Hepatocyte (in vitro differentiated cells): ENCODE results near the gene SLC5A1. TPM values are rescaled to one million over a fixed set of nuclear protein-coding genes. Genes with fewer than 3 reads are reported as not detected.

Source experiments
- DNase-seq: peaks from one replicate; pipeline ENCODE4 v3.0.0-alpha.2; 2016; ENCODE audit warnings: low spot score
- H2AFZ ChIP-seq: fragments of 200-600 bp; sonication (generic); 2 replicates; pipeline ENCODE4 v1.6.0; 2016; ENCODE audit warnings: antibody characterized with exemption, mild to moderate bottlenecking
- H3K27ac ChIP-seq: fragments of 200-600 bp; sonication (generic); 2 replicates; pipeline ENCODE4 v1.5.1; 2016; ENCODE audit warnings: mild to moderate bottlenecking
- H3K27me3 ChIP-seq: fragments of 200-600 bp; sonication (generic); 2 replicates; pipeline ENCODE4 v1.6.1; 2016
- H3K36me3 ChIP-seq: fragments of 200-600 bp; sonication (generic); replicated peaks from 2 replicates; pipeline ENCODE4 v1.5.1; 2016; ENCODE audit warnings: low read depth; ENCODE audit not compliant: insufficient read depth
- H3K4me1 ChIP-seq: fragments of 200-600 bp; sonication (generic); 2 replicates; pipeline ENCODE4 v1.5.1; 2016; ENCODE audit warnings: mild to moderate bottlenecking, moderate library complexity; ENCODE audit not compliant: insufficient read depth
- H3K4me2 ChIP-seq: fragments of 200-600 bp; sonication (generic); 2 replicates; pipeline ENCODE4 v1.6.0; 2016
- H3K4me3 ChIP-seq: fragments of 200-600 bp; sonication (generic); 2 replicates; pipeline ENCODE4 v1.5.1; 2016; ENCODE audit warnings: mild to moderate bottlenecking
- H3K79me2 ChIP-seq: fragments of 200-600 bp; sonication (generic); 2 replicates; pipeline ENCODE4 v1.6.0; 2017; ENCODE audit warnings: mild to moderate bottlenecking
- H3K9me2 ChIP-seq: fragments of 200-600 bp; sonication (generic); replicated peaks from 2 replicates; pipeline ENCODE4 v1.6.0; 2017; ENCODE audit warnings: mild to moderate bottlenecking; ENCODE audit not compliant: insufficient read depth
- H3K9me3 ChIP-seq: fragments of 200-600 bp; sonication (generic); 2 replicates; pipeline ENCODE4 v1.5.1; 2016; ENCODE audit warnings: low read depth, mild to moderate bottlenecking
- H4K20me1 ChIP-seq: fragments of 200-600 bp; sonication (generic); 2 replicates; pipeline ENCODE4 v1.6.0; 2016; ENCODE audit warnings: mild to moderate bottlenecking; ENCODE audit not compliant: insufficient read depth, poor library complexity, severe bottlenecking
- CTCF ChIP-seq: fragments of 200-600 bp; sonication (generic); IDR thresholded peaks from 2 replicates; pipeline ENCODE4 v1.5.1; 2016; ENCODE audit warnings: antibody characterized with exemption, mild to moderate bottlenecking; ENCODE audit not compliant: poor library complexity
- EZH2 ChIP-seq: fragments of 200-600 bp; sonication (generic); IDR thresholded peaks from 2 replicates; pipeline ENCODE4 v1.6.1; 2016; ENCODE audit warnings: antibody characterized with exemption, mild to moderate bottlenecking, borderline replicate concordance
- EZH2phosphoT487 ChIP-seq: fragments of 200-600 bp; sonication (generic); IDR thresholded peaks from one replicate; pipeline ENCODE4 v1.6.1; 2018; ENCODE audit warnings: antibody characterized with exemption, mild to moderate bottlenecking, low read depth, moderate library complexity; ENCODE audit not compliant: unreplicated experiment, severe bottlenecking
- WGBS: methylation state at CpG from one replicate; pipeline ENCODE4 v1.1.6; 2016; ENCODE audit warnings: low lambda C conversion rate; ENCODE audit errors: missing lambda C conversion rate; 5-methylcytosine and 5-hydroxymethylcytosine counted together
- polyA plus RNA-seq: library from polyadenylated mRNA; unstranded; fragments of >200 nt; fragmentation: Nextera tagmentation; extraction: Ambion mirVana; gene quantifications from 2 replicates; pipeline ENCODE4 v1.2.1, GENCODE V29; 2016
- total RNA-seq: library from RNA; depleted of rRNA; stranded (reverse); fragments of >200 nt; gene quantifications from 2 replicates; pipeline ENCODE4 v1.2.3, GENCODE V29; 2014

Gene SLC5A1
- total and polyA plus RNA-seq, 2 experiments from 2014 or later, result 3.0 to 7.3 TPM

DNA sequence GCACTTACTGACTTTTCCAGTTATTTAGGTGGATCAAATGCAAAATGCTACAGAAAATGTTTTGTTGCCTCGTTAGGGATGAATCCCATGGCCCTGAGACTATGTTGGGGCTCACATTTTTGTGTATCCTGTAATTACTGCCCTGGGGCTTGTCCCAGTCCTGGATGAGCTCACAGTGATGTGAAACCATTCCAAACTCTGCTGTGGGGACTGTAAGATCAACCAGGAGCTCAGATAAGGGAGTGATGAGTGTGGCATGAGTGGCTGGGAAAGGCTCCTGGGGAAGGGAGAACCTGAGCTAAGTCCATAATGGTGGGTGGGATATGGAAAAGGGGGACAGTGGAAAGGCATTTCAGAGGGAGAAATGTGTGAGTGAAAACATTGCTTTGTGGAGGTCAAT is 54.0 kb downstream of the SLC5A1 start:
- no peak for TF ChIP-seq CTCF
- TF ChIP-seq EZH2, result no peak
- TF ChIP-seq EZH2phosphoT487, result no peak
- Histone ChIP-seq H4K20me1 (no peaks in the 10 kb centered on the region), H3K4me2 (no peak overlapping the region), H2AFZ (no peak overlapping the region), H3K9me3 (no peaks in the 10 kb centered on the region), H3K9me2 (no peaks in the 10 kb centered on the region), H3K4me1 (no peaks in the 10 kb centered on the region), H3K27ac (no peak overlapping the region), H3K27me3 (peaks cover 21% of the 10 kb centered on the region), H3K36me3 (no peaks in the 10 kb centered on the region), H3K4me3 (no peak overlapping the region), H3K79me2 (no peaks in the 10 kb centered on the region)
- 40% methylated on average over 1 of the region's 1 CpG for WGBS
- no peak for DNase-seq

DNA sequence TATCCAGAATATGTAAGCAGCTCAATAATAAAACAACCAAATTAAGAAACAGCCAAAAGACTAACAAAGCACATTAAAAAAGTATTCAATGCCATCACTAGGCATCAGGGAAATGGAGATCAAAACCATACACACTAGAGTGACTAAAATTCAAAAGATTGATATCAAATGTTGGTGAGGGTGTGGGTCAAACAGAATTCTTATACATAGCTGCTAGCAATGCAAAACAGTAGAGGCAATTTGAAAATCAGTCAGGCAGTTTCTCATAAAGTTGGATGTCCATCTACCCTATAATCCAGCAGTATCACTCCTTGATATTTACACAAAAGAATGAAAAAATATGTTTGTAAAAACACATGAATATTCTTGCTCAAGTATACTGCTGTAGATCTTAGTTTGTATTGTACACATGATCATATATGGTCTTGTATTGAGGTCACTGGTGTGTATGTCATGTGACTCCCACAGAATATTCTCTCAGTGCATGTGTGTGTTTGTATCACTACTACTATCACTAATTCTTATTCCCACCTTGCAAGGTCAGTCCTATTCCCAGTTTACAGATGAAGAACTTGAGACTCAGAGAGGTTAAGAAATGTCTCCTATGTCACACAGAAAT is 54.9 kb downstream of the SLC5A1 start:
- no peaks in the 10 kb centered on the region for H3K79me2 ChIP-seq
- DNase-seq, result no peak
- no peaks in the 10 kb centered on the region for H3K4me1 ChIP-seq
- H3K4me2 ChIP-seq, result no peak overlapping the region
- H3K4me3 ChIP-seq, result no peak overlapping the region
- H3K27ac ChIP-seq, result no peak overlapping the region
- H2AFZ ChIP-seq, result no peak overlapping the region
- H3K36me3 ChIP-seq, result no peaks in the 10 kb centered on the region
- no peaks in the 10 kb centered on the region for H3K9me2 ChIP-seq
- H3K9me3 ChIP-seq, result no peaks in the 10 kb centered on the region
- H3K27me3 ChIP-seq, result peaks cover 18% of the 10 kb centered on the region
- TF ChIP-seq EZH2phosphoT487 (no peak), EZH2 (no peak), CTCF (no peak)
- no peaks in the 10 kb centered on the region for H4K20me1 ChIP-seq

DNA sequence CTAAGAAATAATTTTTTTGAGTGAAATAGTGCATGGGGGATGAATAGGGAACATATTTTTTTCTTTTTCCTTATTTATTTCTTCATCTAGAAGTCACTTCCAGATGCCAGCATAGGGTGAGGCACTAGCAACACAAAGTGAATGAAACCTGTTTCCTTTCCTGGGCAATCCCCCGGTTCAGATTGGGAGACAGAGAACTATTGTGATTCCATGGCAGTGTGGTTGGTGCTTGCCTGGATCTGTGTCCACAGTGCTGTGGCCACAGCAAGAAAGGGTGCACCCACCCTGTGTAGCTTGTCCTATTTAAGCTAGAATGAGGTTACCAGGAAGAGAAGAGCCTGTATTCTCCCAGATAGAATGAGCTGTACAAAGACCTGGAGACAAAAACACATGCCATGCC is 57.6 kb downstream of the SLC5A1 start:
- Histone ChIP-seq H3K9me2 (no peaks in the 10 kb centered on the region), H3K36me3 (no peaks in the 10 kb centered on the region), H2AFZ (no peak overlapping the region), H3K4me2 (no peak overlapping the region), H3K4me1 (no peaks in the 10 kb centered on the region), H3K27ac (no peak overlapping the region), H3K9me3 (no peaks in the 10 kb centered on the region), H3K4me3 (no peak overlapping the region), H3K27me3 (peaks cover 18% of the 10 kb centered on the region), H3K79me2 (no peaks in the 10 kb centered on the region), H4K20me1 (no peaks in the 10 kb centered on the region)
- no peak for DNase-seq
- TF ChIP-seq EZH2phosphoT487, result no peak
- no peak for TF ChIP-seq CTCF
- no peak for TF ChIP-seq EZH2
- 65% methylated on average over 1 of the region's 1 CpG for WGBS

- no peak overlapping the region for H3K4me2 ChIP-seq
- 49% methylated on average over 2 of the region's 2 CpGs for WGBS
- H3K4me3 ChIP-seq, result no peak overlapping the region
- H3K4me1 ChIP-seq, result no peaks in the 10 kb centered on the region
- no peaks in the 10 kb centered on the region for H3K79me2 ChIP-seq
- H4K20me1 ChIP-seq, result no peaks in the 10 kb centered on the region
- H3K9me3 ChIP-seq, result no peaks in the 10 kb centered on the region
- no peak for TF ChIP-seq EZH2
- TF ChIP-seq CTCF, result peak; percentile 55
- H3K27ac ChIP-seq, result no peak overlapping the region
- no peak overlapping the region for H2AFZ ChIP-seq
- H3K36me3 ChIP-seq, result no peaks in the 10 kb centered on the region
- H3K9me2 ChIP-seq, result no peaks in the 10 kb centered on the region
- peaks cover 18% of the 10 kb centered on the region for H3K27me3 ChIP-seq
- DNase-seq, result no peak
Measured at GRCh38 chr22:32103658-32104315, 60.7 kb downstream of the SLC5A1 start.
